ENCODE measurements around the gene MBLAC2. TPM values are rescaled to one million over a fixed set of nuclear protein-coding genes. Genes with fewer than 3 reads are reported as not detected.

Gene MBLAC2
- total RNA-seq (10 to 100 TPM in 1 of 7 donors, 1 to 10 TPM in 6; 4.8 to 11.8 (median 7.8) TPM), polyA plus RNA-seq (1 to 10 TPM; 2.2 to 3.4 (median 3.4) TPM)
- long read RNA-seq, donor 1, full-length matches to known transcripts, result 5 of 5 reads
- long read RNA-seq, donor 1, partial matches to known transcripts, result 0 of 5 reads
- long read RNA-seq, donor 1, other reads (novel, unspliced or antisense), result 0 of 5 reads
- long read RNA-seq, donor 2, full-length matches to known transcripts, result 5 of 5 reads
- long read RNA-seq, donor 2, partial matches to known transcripts, result 0 of 5 reads
- long read RNA-seq, donor 2, other reads (novel, unspliced or antisense), result 0 of 5 reads

DNA sequence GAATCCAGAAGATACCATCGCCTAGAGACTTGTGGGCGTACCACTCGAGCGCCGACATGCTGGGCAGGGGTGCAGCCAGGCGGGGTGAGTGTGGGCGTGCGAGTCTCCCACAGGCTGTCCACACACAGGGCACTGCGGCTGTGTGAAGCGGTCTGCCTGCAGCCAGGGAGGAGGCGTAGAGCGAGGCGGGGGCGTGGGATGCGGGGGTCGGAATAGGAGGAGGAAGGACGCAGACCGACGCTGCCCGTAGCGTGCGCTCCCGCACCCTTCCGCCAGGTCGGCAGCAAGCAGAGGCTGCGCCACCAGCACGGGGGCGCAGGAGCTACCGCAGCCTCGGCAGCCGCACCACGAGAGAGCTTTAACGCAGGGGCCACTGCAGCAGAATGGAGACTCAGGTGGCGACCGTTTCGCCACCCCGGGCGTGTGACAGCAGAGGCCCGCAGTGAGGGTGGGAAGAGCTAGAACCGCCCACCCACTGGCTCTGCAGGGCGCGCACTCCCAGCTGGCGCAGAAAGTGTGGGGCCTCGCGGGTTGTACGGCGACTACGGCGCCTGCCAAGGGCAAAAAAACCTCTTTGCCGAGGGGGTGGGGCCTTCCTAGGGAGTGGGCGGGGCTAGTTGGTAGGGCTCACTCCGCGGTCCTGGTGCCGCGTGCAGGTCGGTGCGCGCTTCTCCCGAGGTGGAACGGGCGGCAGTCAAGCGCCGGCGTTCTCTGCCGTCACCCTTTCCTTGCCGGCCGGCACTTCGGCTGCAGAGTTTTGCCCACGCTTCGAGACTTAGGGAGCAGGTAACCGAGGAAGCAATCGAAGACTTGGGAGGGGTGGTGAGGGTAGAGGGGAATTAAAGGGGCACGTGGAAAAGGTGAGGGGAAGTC lies at the start of gene MBLAC2, which contains the start of gene POLR3G:
TSS of gene MBLAC2 (minus strand) at position 537 of the 873 bp plus-strand sequence. CDS start at position 58, 479 bp downstream.
TSS of gene POLR3G (plus strand) at position 630 of the 873 bp plus-strand sequence. CDS start 10,704 bp downstream, outside the sequence.
- peak within 1 kb of the TSS; percentile 76 to 88 (median 86) for H3K27ac ChIP-seq
- H3K4me3 ChIP-seq, result peak within 1 kb of the TSS; percentile 79 to 98 (median 94)
- H3K27me3 ChIP-seq (replicated peaks in 1 of 7), result no peaks in the 10 kb centered on the region
- H3K4me1 ChIP-seq, result peaks cover 7 to 41% (median 25%) of the 10 kb centered on the region in 6 donors
- 0 to 1% (median 0%) methylated on average over 40 to 73 of the region's 73 CpGs for WGBS, 5 donors
- H3K36me3 ChIP-seq, result no peaks in the 10 kb centered on the region
- TF ChIP-seq, protein P1, sequence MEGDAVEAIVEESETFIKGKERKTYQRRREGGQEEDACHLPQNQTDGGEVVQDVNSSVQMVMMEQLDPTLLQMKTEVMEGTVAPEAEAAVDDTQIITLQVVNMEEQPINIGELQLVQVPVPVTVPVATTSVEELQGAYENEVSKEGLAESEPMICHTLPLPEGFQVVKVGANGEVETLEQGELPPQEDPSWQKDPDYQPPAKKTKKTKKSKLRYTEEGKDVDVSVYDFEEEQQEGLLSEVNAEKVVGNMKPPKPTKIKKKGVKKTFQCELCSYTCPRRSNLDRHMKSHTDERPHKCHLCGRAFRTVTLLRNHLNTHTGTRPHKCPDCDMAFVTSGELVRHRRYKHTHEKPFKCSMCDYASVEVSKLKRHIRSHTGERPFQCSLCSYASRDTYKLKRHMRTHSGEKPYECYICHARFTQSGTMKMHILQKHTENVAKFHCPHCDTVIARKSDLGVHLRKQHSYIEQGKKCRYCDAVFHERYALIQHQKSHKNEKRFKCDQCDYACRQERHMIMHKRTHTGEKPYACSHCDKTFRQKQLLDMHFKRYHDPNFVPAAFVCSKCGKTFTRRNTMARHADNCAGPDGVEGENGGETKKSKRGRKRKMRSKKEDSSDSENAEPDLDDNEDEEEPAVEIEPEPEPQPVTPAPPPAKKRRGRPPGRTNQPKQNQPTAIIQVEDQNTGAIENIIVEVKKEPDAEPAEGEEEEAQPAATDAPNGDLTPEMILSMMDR (IDR thresholded peaks at IDR 0.05 in 8 of 11, conservative IDR thresholded peaks at IDR 0.05 in 3 of 11), result peak; percentile 32 to 76 (median 56)
- peak in 2 of 3 donors; percentile 62 to 73 for TF ChIP-seq POLR2A (IDR thresholded peaks at IDR 0.05)
- TF ChIP-seq POLR2AphosphoS5 (IDR thresholded peaks at IDR 0.05), result peak; percentile 94 to 97 (median 95)
- intact Hi-C loops (cut with DNase I; ENCODE audit: low total_unique reads), result no loop called here
- DNase-seq, result peak; percentile 98
- peaks cover 0 to 4% (median 0%) of the 10 kb centered on the region in 8 donors for H3K9me3 ChIP-seq

DNA sequence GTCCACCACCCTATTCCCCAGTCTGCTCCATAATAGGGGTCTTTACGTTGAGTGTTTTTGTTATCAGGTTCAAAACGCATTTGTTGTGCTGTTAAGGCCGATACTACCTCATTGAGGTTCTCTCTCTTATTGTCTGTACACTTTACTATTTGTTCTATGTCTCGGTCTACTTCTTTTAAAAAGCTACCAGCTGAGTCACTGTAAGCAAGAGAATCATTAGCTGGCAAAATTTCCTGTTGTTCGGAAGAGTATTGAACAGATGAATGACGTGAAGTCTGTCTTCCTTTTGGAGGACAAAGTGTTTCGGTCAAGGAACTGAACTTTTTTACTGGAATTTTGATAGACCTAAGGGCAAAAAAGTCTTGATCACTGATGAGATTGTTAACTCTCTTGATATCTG lies 44.5 kb upstream of the MBLAC2 start:
- TF ChIP-seq POLR2A (IDR thresholded peaks at IDR 0.05) (no peak), POLR2AphosphoS5 (IDR thresholded peaks at IDR 0.05) (no peak)
- TF ChIP-seq, protein P1 (IDR thresholded peaks at IDR 0.05 in 8 of 11, conservative IDR thresholded peaks at IDR 0.05 in 3 of 11), result no peak
- Histone ChIP-seq H3K36me3 (peaks cover 0 to 74% (median 38%) of the 10 kb centered on the region in 6 donors), H3K27me3 (replicated peaks in 1 of 7) (no peaks in the 10 kb centered on the region), H3K4me1 (peaks cover 0 to 3% (median 0%) of the 10 kb centered on the region in 6 donors), H3K9me3 (no peaks in the 10 kb centered on the region), H3K27ac (no peak overlapping the region), H3K4me3 (no peak overlapping the region)
- no peak for DNase-seq
- intact Hi-C loops (cut with DNase I; ENCODE audit: low total_unique reads), result no loop called here
- WGBS, 5 donors, result 95 to 98% (median 96%) methylated on average over 7 of the region's 7 CpGs

DNA sequence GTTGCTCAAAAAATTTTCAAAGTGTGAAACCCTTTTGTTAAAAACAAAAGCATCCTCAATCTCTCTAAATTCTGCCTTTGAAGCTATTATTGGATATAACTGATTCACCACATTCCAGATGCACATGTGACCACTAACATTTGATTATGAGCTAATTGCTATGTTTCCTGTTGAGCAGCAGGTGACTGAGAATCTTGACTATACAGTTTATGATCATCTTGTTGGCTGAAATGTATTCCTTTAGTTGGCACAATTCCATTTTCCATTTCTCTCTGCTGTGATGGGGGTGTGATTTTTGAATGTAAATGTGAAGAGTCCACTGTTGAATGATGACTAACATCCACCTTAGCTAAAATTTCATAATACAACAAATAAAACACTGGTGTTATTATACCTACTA lies 44.1 kb upstream of the MBLAC2 start:
- Histone ChIP-seq H3K27me3 (replicated peaks in 1 of 7) (no peaks in the 10 kb centered on the region), H3K4me3 (no peak overlapping the region), H3K36me3 (peaks cover 0 to 70% (median 33%) of the 10 kb centered on the region in 6 donors), H3K27ac (no peak overlapping the region), H3K4me1 (no peaks in the 10 kb centered on the region), H3K9me3 (no peaks in the 10 kb centered on the region)
- TF ChIP-seq POLR2AphosphoS5 (IDR thresholded peaks at IDR 0.05) (no peak), POLR2A (IDR thresholded peaks at IDR 0.05) (no peak)
- TF ChIP-seq, protein P1 (IDR thresholded peaks at IDR 0.05 in 8 of 11, conservative IDR thresholded peaks at IDR 0.05 in 3 of 11), result no peak
- intact Hi-C loops (cut with DNase I; ENCODE audit: low total_unique reads), result no loop called here
- DNase-seq, result no peak

All from spleen (tissue), 13 donors.